Measurements from ENCODE around the gene DIP2C.
"Not testable (repeated sequence)": the region's sequence is repeated elsewhere in the genome, so short reads cannot be mapped to it uniquely, and the experiment has no call there.

Gene DIP2C

DNA sequence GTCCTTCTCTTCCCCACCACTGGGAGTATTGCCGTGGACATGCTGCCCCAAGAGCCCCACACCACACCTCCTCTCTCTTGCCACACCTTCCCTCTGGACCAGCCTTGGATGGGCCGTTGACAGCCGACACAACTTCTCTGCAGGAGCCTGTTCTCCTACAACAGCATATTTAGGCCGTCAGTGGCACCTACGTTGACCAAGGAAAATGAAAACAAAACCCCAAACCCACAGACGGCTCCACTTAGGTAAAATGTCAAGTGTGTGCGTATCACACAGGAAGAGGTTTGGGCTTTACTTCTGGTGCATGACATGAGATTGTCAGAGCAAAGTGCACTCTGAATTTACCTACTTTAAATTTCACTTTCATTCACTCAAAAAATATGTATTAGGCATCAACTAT lies 307.7 kb downstream of the DIP2C start:
- DNase-seq = no peak

DNA sequence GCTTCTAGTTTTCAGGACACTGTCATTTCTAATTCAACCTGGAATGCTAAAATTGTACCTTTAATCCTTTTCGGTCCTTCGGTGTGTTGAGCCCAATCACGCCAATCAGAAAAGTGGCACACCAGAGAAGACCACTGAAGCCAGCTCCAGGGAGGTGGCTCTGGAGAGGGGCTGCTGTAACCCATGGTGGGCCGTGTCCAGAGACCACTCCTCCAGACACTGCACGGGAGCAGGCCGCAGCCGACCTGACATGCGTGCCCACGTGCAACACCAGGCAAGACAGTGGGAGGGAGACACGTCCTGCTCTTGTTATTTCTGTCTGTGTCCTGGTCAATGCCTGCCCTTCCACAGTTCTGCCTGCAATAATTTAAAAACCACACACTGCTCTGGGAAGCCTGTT lies 308.1 kb downstream of the DIP2C start:
- no peak for DNase-seq

DNA sequence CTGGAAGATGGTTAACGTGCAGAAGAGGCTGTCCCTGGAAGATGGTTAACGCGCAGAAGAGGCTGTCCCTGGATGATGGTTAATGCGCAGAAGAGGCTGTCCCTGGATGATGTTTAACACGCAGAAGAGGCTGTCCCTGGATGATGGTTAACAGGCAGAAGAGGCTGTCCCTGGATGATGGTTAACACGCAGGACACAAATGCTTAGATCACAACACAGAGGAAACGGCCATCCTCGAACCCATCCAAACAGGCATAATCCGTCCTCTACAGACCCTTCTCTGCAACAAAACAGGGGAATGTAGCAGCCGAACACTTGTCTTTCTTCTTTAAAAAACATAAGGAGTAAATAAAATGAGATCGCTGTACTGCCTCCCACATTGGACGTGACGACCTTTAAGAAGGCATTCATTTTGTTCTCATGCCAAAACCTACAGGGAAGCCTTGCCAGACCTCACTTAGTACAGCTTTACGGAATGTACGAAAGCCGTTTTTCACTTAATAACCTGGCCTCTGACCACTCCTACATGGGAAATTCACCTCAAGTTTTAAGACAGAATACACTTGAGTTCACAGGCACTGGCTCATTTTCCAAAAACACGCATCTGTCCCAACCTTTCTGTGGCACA lies 309.0 kb downstream of the DIP2C start:
- no peak for DNase-seq

DNA sequence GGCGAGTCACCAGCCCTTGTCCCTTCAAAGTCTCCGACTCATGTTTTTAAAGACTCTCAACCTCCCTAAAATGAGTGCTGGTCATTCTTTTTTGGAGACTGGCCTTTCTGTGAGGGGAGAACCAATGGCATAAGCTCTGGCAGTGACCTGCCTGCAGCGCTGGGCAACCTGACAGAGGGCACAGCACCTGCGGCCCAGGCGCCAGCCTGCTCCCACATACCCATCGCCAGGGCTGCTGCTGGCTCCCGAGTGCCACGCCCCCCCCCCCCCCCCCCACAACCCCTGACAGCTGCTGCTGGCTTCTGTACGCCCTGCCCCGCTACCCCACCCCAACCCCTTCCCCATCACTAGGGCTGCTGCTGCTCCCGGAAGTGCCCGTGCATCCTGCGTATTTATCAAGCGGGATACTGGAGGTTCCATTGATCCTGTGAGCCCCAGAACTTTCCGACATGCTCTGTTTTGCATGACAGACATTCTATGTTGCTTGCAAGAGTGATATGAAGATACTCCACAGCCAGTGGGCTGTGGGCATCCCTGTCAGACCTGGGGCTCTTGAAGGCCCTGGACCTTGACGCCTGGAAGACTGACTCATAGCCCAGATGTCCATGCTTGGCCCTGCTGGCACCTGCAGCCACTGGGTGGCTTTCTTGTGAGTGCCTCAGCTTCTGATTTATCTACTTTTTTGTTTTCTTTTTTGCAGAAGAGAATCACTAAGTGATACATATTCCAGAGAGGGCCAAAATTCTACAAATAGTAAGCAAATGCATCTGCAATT lies 310.4 kb downstream of the DIP2C start:
- DNase-seq = no peak

DNA sequence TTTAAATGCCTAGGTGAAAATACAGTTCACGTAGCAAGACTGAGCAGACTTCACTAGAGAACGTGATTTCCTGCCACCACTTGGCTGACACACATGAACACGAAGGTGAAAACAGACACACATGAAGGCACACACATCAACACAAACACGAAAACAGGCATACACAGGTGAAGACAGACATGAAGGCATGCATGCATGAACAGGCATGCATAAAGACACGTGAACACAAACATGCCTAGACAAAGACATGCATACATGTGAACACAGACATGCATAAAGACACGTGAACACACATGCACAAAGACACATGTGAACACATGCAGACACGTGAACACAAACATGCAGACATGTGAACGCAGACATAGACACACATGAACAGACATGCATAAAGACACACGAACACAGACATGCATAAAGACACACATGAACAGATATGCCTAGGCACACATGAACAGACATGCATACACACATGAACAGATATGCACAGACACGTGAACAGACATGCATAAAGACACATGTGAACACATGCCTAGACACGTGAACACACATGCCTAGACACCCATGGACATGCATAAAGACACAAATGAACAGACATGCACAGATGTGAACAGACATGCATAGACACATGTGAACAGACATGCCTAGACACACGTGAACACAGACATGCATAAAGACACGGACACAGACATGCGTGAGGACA lies 311.1 kb downstream of the DIP2C start:
- no peak for DNase-seq

DNA sequence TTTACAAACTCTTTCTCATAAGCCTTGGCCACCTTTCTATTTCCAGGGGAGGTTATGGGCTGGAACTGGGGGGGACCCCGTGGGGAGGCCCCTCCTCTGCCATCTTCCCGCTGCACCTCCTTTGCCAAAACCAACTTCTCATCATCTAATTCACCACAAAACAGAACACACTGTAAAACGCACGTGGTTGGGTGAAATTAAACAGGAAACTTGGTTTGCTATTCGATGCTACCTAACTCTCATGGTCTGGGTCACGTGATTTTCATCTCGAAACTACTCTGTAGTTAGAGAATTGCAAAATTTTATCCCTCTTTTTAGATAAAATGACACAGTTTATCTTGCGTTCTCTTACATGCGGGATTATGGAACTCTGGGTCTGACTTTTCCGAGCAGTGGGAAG lies 312.2 kb downstream of the DIP2C start:
- no peak for DNase-seq

DNA sequence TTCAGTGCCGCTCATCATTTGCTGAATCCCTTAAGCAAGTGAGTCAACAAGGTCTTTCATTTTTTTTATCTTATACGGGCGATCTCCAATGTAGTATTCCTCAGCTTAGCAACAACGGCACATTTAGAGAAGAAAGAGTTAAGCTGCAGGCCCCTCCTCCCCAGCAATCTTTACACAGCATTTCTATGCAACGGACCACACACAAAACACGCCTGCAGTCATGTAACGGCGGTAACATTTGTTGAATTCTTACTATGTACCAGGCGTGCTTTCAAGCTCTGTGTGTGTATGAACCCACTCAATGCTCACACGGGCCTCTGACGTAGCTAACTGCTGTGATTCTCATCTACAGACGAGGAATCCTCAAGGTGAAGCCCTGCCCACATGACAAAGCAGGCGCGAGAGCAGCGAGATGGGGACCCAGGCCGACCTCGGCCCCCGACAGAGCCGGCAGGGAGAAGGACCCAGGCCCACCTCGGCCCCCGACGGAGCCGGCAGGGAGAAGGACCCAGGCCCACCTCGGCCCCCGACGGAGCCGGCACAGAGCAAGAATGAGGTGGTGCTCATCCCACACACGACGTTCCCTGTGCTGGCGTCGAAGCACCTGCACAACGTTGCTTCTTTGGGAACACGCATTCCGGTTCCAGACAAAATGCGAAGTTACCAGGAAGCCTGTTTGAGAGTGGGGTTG lies 313.5 kb downstream of the DIP2C start:
- no peak for DNase-seq

DNA sequence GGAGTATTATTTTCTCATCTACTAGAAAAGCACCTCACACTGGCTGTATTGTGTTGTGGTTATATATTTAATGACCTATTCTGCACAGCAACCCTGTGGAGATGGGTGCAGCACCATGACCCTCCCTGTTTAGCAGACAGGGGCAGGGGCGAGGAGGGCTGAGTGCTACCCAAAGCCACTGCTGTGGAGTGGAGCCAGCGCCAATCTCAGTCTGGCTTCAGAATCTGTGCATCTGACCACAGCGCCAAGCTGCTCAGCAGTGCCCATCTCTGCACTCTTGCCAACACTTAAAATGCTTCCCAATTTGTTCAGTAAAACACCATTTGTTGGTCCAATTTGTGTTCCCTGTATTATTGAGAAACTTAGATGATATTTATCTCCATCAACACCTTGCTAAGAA lies 315.1 kb downstream of the DIP2C start:
- no peak for DNase-seq

DNA sequence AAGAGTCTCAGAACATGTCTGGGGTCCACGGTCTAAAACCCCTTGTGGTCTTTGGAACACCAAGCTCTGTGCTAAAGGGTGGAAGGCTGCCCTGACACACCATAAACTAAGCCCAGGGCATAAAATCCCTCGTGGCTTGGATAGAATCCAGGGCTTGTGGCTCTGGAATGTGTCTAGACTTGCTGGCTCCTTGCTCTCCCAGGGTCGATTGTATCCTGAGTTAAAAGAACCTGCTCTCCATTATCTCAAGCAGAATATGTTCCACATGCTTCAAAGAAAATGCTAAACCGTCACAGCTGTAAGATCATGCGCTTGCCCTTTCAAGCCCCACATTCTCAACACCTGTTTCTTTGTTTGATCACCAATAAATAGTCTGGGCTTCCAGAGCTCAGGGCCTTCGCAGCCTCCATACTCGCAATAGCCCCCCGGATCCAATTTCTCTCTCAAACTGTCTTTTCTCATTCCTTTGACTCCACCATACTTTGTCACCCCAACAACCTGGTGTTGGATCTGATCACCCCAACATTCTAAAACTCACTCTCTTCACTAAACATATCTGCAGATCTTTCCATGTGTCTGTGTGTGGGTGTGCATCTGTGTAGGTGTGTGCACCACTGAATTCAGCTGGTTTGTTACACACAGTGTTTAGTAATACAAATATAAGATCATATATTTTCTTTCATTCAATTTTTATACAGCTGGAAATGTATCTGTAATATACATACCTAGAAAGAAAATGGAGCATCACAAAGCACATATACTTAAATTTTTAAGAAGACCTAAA lies 315.8 kb downstream of the DIP2C start:
- DNase-seq = no peak

DNA sequence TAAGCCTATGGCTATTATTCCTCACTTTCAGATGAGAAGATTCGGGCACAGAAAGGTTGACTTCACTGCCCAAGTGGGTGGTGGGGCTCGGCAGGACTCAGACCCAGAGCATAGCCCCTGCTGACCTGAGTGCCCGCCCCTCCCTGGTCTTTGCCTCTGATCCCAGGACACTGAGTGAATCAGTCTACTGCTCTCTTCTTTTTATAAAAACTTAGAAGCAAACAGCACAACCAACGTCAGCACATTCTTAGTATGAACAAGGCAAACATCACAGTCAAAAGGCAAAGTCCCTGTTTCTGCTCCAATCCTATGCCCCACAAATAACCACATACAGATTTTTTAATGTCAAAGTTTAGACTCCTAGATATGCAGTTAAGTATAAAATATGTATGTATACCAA lies 316.5 kb downstream of the DIP2C start:
- DNase-seq = no peak

DNA sequence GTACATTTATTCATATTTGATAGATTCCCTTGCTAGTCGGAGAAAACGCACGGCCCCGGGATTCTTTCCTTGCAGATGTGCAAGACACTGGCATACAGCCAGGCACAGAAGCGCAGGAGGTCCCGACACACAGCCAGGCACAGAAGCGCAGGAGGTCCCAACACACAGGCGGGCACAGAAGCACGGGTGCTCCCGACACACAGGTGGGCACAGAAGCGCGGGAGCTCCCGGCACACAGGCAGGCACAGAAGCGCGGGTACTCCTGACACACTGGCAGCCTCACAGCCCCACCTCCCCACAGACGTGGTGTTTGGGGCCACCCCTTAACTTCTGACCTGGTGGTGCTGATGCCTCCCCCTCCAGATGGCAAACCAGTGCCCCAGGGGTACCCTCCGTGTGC lies 316.9 kb downstream of the DIP2C start:
- DNase-seq = no peak

DNA sequence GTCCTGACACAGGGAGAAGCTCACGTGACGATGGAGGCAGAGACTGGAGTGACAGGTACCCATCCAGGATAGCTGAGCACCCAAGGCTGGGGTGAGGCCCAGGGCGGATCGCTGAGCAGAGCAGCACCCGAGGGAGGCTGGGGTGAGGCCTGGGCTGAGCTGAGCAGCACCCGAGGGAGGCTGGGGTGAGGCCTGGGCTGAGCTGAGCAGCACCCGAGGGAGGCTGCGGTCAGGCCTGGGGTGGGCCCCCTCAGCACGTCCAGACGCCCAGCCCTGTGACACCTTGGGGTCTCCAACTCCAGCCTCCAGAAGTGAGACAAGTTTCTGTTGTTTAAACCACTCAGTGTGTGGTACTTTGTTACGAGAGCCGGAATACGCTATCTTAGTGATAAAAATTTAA lies 318.0 kb downstream of the DIP2C start:
- DNase-seq = no peak

DNA sequence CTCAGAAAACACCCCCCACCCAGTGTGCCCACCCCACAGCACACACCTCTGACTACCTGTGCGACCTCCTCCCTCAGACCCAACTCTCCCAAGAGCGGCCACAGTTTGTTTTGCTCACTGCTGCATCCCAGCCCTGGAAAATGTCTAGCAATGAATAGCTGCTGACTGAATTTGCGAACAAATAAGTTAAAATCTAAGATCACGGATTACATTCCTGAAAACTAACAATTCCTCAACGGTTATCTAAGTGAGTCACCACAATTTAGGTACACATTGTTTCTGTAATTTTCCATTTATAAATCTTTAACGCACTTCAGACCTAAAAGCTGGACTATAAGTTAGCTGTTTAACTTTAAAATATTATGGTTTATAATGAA lies 319.0 kb downstream of the DIP2C start:
- DNase-seq = no peak

DNA sequence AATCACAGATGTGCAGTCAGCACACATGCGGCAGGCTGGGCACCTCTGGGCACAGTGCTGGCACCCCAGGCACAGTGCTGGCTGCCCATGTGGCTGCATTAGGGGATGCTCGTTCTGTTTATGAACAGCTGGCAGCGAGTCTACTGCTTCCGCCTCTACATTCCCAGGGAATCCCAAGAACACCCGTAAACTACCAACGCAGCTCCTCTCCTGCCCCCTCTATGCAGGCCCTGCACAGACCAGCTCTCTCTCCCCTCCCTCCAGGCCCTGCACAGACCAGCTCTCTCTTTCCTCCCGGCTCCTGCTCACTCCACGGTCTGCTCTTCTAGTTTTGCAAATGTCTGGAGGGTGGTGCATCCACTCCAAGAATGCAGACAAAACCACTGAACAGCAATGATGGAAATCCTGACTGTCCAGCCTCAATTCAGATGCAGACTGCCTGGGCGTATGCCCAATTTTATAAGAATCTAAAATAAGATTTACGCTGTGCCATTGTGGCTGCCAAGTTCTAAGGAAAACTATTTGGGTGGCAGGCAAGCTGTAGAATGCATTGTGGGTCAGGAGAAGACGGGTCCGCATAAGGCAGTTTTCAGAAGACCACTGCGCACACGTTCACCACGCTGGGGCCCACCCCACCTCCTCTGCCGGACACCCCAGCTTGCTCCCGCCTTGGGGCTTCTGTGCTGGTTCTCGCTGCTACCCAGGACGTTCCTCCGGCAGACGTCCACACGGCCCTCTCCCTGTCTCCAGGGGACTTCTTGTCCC lies 319.6 kb downstream of the DIP2C start:
- no peak for DNase-seq

DNA sequence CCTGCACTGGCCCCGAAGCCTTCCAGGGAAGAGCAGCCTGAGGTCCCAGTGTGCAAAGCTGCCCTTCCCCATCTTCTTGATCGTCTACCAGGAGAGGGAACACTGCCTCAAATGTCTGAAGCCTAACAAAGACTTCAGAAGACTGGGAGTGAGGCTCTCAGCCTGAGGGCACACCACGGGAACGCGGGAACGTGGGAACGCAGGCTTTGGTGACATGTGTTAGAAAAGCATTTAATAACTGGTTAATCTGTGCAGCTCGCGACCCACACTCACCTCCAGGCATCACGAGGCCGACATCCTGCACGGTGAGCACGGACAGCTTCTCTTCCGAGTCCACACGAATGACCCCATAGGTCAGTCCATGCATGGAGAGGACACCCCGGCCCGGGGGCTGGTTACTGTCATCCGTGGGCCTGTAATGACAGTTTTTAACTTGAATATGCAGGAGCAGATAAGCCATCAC lies 320.2 kb downstream of the DIP2C start:
- DNase-seq = no peak

DNA sequence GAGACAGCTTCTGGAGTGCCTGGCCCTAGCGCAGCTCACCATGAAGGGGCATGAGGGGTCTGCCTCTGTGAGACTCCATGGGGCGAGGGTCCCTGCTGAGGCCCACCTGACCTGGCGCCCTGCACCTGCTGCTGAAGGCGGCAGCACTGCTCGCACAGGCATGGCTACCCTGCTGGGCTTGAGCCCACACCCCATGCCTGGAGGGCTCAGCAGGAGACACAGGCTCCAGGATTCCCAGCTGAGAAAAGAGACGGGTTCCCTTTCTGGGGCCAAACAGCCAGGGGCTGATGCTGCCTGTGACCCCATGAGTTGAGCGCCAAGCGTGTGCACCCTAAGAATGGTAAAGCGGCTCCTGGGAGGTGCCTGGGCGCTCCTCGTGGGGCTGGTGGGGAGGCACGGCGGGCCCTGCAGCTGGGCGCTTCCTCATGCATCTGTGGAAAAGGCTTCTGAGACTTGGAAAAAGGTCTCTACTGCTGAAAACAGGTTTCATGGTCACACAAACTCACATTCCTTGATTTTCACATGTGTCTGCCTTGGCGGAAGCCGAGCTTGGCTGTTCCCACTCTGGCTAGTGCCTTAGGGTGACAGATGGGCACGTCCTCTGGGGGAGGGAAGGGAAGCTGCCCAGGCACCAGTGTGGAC lies 320.8 kb downstream of the DIP2C start:
- DNase-seq = no peak

DNA sequence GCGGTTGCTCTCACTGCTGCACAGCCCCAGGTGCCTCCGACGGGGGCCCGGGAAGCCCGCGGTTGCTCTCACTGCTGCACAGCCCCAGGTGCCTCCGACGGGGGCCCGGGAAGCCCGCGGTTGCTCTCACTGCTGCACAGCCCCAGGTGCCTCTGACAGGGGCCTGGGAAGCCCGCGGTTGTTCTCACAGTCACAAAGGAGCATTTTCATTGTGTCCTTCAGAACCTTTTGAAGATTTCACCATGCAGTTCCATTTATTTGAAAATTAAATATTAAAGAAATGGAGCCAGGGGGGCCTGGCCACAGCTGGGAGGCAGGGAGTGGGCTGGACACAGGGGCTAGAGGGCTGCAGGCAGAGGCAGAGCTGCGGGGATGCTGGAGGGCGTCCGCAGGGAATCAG lies 321.4 kb downstream of the DIP2C start:
- not testable (repeated sequence) for DNase-seq

DNA sequence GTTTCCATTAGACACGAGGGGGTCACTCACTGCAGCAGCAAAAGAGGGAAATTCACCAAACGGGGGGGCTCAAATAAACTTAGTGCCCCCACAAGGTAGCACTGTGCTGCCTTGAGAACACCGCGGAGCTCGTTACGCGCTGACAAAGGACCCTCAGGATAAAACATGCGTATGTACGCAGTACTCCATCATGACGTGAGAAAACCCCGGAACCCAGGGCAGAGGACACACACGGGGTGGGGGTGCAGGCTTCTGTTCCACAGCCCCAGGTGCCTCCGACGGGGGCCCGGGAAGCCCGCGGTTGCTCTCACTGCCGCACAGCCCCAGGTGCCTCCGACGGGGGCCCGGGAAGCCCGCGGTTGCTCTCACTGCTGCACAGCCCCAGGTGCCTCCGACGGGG lies 321.8 kb downstream of the DIP2C start:
- no peak for DNase-seq

DNA sequence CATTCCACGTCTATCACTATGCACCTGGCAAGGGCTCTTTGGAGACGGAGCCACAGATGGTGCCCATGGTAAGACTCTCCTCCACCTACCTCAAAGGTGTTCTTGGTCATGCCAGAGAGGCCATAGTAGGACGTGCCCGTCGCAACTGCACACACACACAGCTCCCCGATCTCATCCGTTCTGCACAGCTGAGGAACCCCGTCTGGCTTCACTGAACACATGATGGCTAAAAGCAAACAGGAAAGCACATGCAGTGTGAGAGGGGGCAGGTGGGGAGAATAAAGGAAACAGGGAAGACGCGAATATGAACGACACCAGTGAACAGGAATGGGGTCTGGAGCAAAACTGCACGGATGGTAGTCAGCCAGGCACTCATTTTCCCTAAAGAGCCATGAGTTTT lies 323.3 kb downstream of the DIP2C start:
- no peak for DNase-seq

DNA sequence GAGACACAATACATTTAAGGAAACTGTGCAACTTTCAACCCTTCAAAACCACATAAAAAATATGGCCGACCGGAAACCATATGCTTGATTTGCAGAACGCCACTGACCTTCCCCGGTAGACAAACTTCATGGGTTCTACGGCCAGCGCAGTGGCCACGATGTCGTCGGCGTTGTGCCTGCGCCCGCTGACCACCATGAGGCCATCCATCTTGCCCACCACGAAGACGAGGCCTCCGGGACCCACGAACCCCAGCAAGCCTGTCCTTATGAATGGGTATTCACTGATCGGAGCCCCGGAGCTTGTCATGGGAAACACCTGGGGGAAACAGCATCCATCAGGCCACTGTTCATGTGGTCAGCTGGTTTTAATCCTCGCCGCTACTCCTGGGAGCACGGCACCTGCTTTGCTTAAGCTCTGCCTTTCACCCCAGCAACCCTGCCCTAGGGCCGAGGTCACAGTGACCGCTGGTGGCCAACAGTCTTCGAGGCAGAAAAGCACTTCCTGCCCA lies 325.1 kb downstream of the DIP2C start:
- DNase-seq = no peak

DNA sequence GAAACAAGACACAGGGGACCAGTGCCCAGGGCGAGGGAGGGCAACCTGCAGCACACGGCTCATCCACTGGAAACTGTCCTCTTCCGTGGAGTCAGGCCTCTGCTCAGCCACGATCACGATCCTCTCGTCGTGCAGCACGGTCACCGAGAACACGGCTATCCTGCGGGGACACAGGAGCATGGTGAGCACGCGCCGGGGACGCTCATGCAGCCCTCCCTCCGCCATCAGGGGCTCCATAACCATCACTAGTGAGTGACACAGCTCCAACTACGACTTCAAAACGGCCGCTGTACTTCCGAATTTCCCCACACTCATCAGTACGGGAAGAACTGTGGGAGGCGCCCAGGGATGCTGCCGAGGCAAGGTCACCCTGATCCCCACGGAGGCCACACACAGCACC lies 326.3 kb downstream of the DIP2C start:
- DNase-seq = no peak
